WTC11 (cell line): ENCODE data around the gene PRPF6. TPM values are rescaled to one million over a fixed set of nuclear protein-coding genes. Genes with fewer than 3 reads are reported as not detected.

Source experiments
- ATAC-seq: fragments of 200-7000 bp; cut with Tn5 transposase; 2 replicates; pipeline ENCODE4 v1.10.0; 2021; ENCODE audit warnings: mild to moderate bottlenecking, moderate library complexity
- CTCF ChIA-PET: fragments of 300-600 bp; sonication (Branson Sonifier 250); formaldehyde crosslinking; loops from one replicate; lab custom pipeline; 2021; ENCODE audit warnings: antibody characterized with exemption; lab: Charles Lee
- POLR2A ChIA-PET: fragments of 350-600 bp; sonication (Branson Sonifier 250); formaldehyde crosslinking; loops from one replicate; lab custom pipeline; 2021; ENCODE audit warnings: antibody characterized with exemption; lab: Charles Lee
- DNase-seq: peaks from one replicate; pipeline ENCODE4 v3.0.0; 2021; ENCODE audit warnings: low spot score
- H3K27ac Mint-ChIP-seq: 2 replicates; pipeline ENCODE4 v1.8.0; 2021; ENCODE audit warnings: mixed read lengths
- H3K27me3 Mint-ChIP-seq: 2 replicates; pipeline ENCODE4 v1.8.0; 2021; ENCODE audit warnings: low read depth, mild to moderate bottlenecking, moderate library complexity, mixed read lengths
- H3K36me3 Mint-ChIP-seq: 2 replicates; pipeline ENCODE4 v1.8.0; 2021; ENCODE audit warnings: mixed read lengths
- H3K4me1 Mint-ChIP-seq: 2 replicates; pipeline ENCODE4 v1.8.0; 2022; ENCODE audit warnings: mixed read lengths
- H3K4me3 Mint-ChIP-seq: 2 replicates; pipeline ENCODE4 v1.8.0; 2021; ENCODE audit warnings: mild to moderate bottlenecking, moderate library complexity, mixed read lengths
- H3K9me3 Mint-ChIP-seq: 2 replicates; pipeline ENCODE4 v1.8.0; 2021; ENCODE audit warnings: mixed read lengths
- ARID4B ChIP-seq: sonication (generic); formaldehyde crosslinking; IDR thresholded peaks from 2 replicates; pipeline ENCODE4 v1.8.0; 2023; ENCODE audit warnings: missing genetic modification reagents, mild to moderate bottlenecking, borderline replicate concordance
- CTCF ChIP-seq: fragments of 200-600 bp; IDR thresholded peaks from 2 replicates; pipeline ENCODE4 v1.8.0; 2022; ENCODE audit warnings: antibody characterized with exemption
- E2F4 ChIP-seq: sonication (generic); formaldehyde crosslinking; IDR thresholded peaks from 2 replicates; pipeline ENCODE4 v1.8.1; 2022; ENCODE audit warnings: low read depth, mild to moderate bottlenecking, moderate library complexity, missing genetic modification reagents, borderline replicate concordance
- ERG ChIP-seq: fragments of 250-450 bp; sonication (Bioruptor Pico); IDR thresholded peaks from 2 replicates; pipeline ENCODE4 v1.8.0; 2021; ENCODE audit warnings: mild to moderate bottlenecking
- FOXP1 ChIP-seq: sonication (generic); formaldehyde crosslinking; IDR thresholded peaks from 2 replicates; pipeline ENCODE4 v1.8.0; 2022; ENCODE audit warnings: missing genetic modification reagents, mild to moderate bottlenecking, moderate library complexity, borderline replicate concordance
- GABPB1 ChIP-seq: sonication (generic); formaldehyde crosslinking; IDR thresholded peaks from 2 replicates; pipeline ENCODE4 v1.8.1; 2023; ENCODE audit warnings: mild to moderate bottlenecking, missing genetic modification reagents
- GTF2I ChIP-seq: fragments of 250-450 bp; sonication (Bioruptor Pico); conservative IDR thresholded peaks from 2 replicates; pipeline ENCODE4 v1.4.0; 2021; ENCODE audit warnings: mild to moderate bottlenecking
- IRF2 ChIP-seq: sonication (generic); formaldehyde crosslinking; IDR thresholded peaks from 2 replicates; pipeline ENCODE4 v1.8.0; 2022; ENCODE audit warnings: low read depth, missing genetic modification reagents, borderline replicate concordance
- MAX ChIP-seq: sonication (generic); formaldehyde crosslinking; IDR thresholded peaks from 2 replicates; pipeline ENCODE4 v1.8.0; 2022; ENCODE audit warnings: mild to moderate bottlenecking, missing genetic modification reagents
- MXD4 ChIP-seq: fragments of 250-450 bp; sonication (Bioruptor Pico); IDR thresholded peaks from 2 replicates; pipeline ENCODE4 v1.8.0; 2021; ENCODE audit warnings: mild to moderate bottlenecking, moderate library complexity, borderline replicate concordance
- NFYB ChIP-seq: sonication (generic); formaldehyde crosslinking; conservative IDR thresholded peaks from 2 replicates; pipeline ENCODE4 v1.8.0; 2022; ENCODE audit warnings: low read depth, missing genetic modification reagents
- PRDM15 ChIP-seq: sonication (generic); formaldehyde crosslinking; IDR thresholded peaks from 2 replicates; pipeline ENCODE4 v1.8.0; 2022; ENCODE audit warnings: missing genetic modification reagents
- PREB ChIP-seq: sonication (generic); formaldehyde crosslinking; IDR thresholded peaks from 2 replicates; pipeline ENCODE4 v1.8.1; 2022; ENCODE audit warnings: mild to moderate bottlenecking, missing genetic modification reagents, moderate library complexity, borderline replicate concordance
- TCF7 ChIP-seq: sonication (generic); formaldehyde crosslinking; IDR thresholded peaks from 2 replicates; pipeline ENCODE4 v1.8.0; 2022; ENCODE audit warnings: mild to moderate bottlenecking, low read depth, missing genetic modification reagents, moderate library complexity
- TEAD1 ChIP-seq: sonication (generic); formaldehyde crosslinking; IDR thresholded peaks from 2 replicates; pipeline ENCODE4 v1.8.0; 2022; ENCODE audit warnings: mild to moderate bottlenecking, missing genetic modification reagents
- ZNF423 ChIP-seq: fragments of 250-450 bp; sonication (Bioruptor Pico); IDR thresholded peaks from 2 replicates; pipeline ENCODE4 v2.1.2; 2022; ENCODE audit warnings: mild to moderate bottlenecking, moderate library complexity
- ZNF512 ChIP-seq: sonication (generic); formaldehyde crosslinking; IDR thresholded peaks from 2 replicates; pipeline ENCODE4 v1.8.1; 2022; ENCODE audit warnings: missing genetic modification reagents, borderline replicate concordance
- total RNA-seq: library from RNA; stranded (reverse); gene quantifications from 3 replicates; pipeline ENCODE4 v1.2.3, GENCODE V29; 2021

The PRPF6 gene
- total RNA-seq, 1 experiment from 2014 or later = 79.4 TPM

GRCh38 chr20:64024141-64024990 lies 43.4 kb downstream of the PRPF6 start (continued):
- TF ChIP-seq PREB = no peak
- TF ChIP-seq ARID4B (CRISPR knock-in tag) = no peak
- no peak for TF ChIP-seq CTCF

GRCh38 chr20:64025101-64025825 lies 44.3 kb downstream of the PRPF6 start:
- ChIA-PET POLR2A (no interaction called here), CTCF (interaction anchor here (0.5 kb wide), 1 partner anchor 76 kb away, joined by 3 read pairs; no protein-coding TSS in a partner anchor)
- Mint-ChIP-seq H3K36me3 (peaks cover 62% of the 10 kb centered on the region), H3K27me3 (no peaks in the 10 kb centered on the region), H3K4me1 (no peaks in the 10 kb centered on the region), H3K9me3 (no peaks in the 10 kb centered on the region), H3K27ac (no peak overlapping the region), H3K4me3 (no peak overlapping the region)
- DNase-seq (no peak), ATAC-seq (no peak)
- no peak for TF ChIP-seq NFYB (CRISPR knock-in tag)
- no peak for TF ChIP-seq GABPB1 (CRISPR knock-in tag)
- TF ChIP-seq GTF2I = no peak
- TF ChIP-seq ZNF512 (CRISPR knock-in tag) = no peak
- no peak for TF ChIP-seq MXD4 (CRISPR knock-in tag)
- TF ChIP-seq E2F4 (CRISPR knock-in tag) = no peak
- TF ChIP-seq ERG (CRISPR knock-in tag) = no peak
- TF ChIP-seq ZNF423 = no peak
- no peak for TF ChIP-seq IRF2 (CRISPR knock-in tag)
- no peak for TF ChIP-seq TCF7 (CRISPR knock-in tag)
- no peak for TF ChIP-seq FOXP1 (CRISPR knock-in tag)
- no peak for TF ChIP-seq MAX (CRISPR knock-in tag)
- TF ChIP-seq PRDM15 = no peak
- TF ChIP-seq TEAD1 = no peak
